CD4-positive, alpha-beta T cell treated with Interleukin-17A for 4 hours (primary cell): ENCODE data around the gene NTHL1.

ENCODE experiments used
- DNase-seq: peaks from one replicate; pipeline ENCODE4 v3.0.0-alpha.2; 2020; ENCODE audit warnings: mixed read lengths

The NTHL1 gene

DNA sequence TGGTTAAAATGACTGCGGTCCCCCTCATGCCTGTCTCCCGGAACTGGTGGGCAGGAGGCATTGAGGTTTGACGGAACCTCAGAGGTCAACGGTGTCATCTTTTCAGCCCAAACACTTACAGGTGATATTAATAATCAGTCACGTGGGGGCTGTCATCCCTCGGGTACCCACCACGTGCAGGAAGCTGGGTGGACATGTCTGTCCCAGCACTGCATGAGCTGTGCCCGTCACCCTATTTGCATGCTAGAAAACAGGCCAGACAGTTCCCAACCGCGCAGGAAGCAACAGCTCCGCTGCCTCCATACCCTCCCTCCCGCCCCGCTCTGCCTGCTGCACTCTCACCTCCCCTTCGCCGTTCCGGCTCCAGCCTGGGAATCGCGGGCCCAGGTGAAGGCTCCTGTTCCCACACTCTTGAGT, 56.5 kb downstream of the NTHL1 start:
- DNase-seq, result peak; percentile 71

DNA sequence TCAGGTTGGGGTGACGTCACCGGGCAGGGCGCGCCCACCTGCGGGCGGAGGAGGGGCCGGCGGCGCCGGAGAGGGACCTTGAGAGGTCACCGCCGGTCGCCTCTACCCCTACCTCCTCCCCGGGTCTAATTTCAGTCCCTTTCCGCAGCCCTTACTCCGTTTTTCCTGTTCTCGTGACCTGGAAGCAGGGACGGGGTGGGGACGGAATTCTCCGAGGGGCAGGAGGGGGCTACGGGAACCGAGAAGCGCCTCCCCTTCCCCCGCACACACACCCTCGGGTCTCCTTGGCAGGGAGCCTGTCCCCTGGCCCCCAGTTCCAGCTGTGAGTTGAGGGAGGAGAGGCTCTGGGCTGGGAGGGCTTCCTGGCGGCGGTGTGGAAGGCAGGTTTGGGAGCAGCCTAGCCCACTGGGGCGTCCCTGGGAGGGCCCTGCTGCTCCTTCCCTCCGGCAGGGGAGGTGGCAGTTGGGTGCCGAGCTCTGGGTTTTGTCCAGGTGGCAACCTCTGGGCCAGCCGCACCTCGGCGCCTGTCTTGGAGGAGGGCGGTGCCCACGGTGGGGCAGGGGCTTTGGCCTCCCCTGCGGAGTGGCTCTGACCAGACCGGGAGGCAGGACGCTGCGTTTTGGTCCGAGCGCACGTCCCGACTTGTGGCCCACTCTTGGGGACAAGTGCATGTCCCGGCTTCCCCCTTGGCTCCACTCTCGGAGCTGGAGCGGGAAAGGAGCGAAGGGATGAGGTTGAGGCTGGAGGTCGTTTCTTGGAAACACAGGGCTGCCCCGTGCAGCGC, 57.1 kb downstream of the NTHL1 start:
- peak; percentile 58 for DNase-seq

- no peak for DNase-seq
These were observed 57.6 kb downstream of the NTHL1 start for GRCh38 chr16:1990101-1990350.
